Stimulated activated memory B cell treated with anti-CD40 and anti-IgM and Interleukin-4, amounts not matched to agents 10 μg/mL and 1 μg/mL and 100 μg/mL, for 72 hours (primary cell): ENCODE results near the gene ORMDL3.

ENCODE experiments used
- ATAC-seq: fragments of 150-1000 bp; cut with Tn5 transposase; 2 replicates; pipeline ENCODE4 v1.10.0; 2021
- H3K27ac Mint-ChIP-seq: one replicate; pipeline ENCODE4 v1.8.0; 2022; ENCODE audit warnings: mild to moderate bottlenecking, mixed read lengths
- H3K27me3 Mint-ChIP-seq: one replicate; pipeline ENCODE4 v1.8.0; 2022; ENCODE audit warnings: mixed read lengths
- H3K36me3 Mint-ChIP-seq: one replicate; pipeline ENCODE4 v1.8.0; 2022; ENCODE audit warnings: mixed read lengths
- H3K4me1 Mint-ChIP-seq: one replicate; pipeline ENCODE4 v1.8.0; 2022; ENCODE audit warnings: mixed read lengths
- H3K4me3 Mint-ChIP-seq: one replicate; pipeline ENCODE4 v1.8.0; 2022; ENCODE audit warnings: mild to moderate bottlenecking, moderate library complexity, mixed read lengths
- H3K9me3 Mint-ChIP-seq: one replicate; pipeline ENCODE4 v1.8.0; 2022; ENCODE audit warnings: mixed read lengths

ORMDL3 gene

DNA sequence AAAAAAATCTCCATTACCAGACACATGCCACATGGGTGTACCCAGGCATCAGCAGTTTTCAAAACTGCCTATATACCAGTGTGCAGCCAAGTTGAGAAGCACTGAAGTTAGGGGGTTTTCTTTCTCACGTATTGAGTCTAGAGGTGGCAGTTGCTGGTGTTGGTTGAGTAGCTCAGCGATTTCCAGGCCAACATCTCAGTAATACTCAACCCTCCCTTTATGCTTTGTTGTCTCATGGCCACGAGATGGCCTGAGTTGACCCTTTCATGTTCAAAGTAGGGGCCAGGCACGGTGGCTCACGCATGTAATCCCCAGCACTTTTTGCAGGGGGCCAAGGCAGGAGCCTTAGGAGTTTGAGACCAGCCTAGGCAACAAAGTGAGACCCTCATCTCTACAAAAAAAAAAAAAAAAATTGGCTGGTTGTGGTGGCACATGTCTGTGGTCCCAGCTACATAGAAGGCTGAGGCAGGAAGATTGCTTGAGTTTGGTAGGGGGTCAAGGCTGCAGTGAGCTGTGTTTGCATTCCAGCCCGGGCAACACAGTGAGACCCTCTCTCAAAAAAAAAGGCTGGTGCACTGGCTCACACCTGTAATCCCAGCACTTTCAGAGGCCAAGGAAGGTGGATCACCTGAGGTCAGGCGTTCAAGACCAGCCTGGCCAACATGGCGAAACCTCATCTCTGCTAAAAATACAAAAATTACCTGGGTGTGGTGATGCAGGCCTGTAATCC is 10.9 kb upstream of the ORMDL3 start:
- H3K4me3 Mint-ChIP-seq, result no peak overlapping the region
- no peaks in the 10 kb centered on the region for H3K9me3 Mint-ChIP-seq
- H3K4me1 Mint-ChIP-seq, result peaks cover 47% of the 10 kb centered on the region
- ATAC-seq, result peak; percentile 77
- no peaks in the 10 kb centered on the region for H3K36me3 Mint-ChIP-seq
- H3K27ac Mint-ChIP-seq, result peak overlapping the region; percentile 40
- no peaks in the 10 kb centered on the region for H3K27me3 Mint-ChIP-seq

DNA sequence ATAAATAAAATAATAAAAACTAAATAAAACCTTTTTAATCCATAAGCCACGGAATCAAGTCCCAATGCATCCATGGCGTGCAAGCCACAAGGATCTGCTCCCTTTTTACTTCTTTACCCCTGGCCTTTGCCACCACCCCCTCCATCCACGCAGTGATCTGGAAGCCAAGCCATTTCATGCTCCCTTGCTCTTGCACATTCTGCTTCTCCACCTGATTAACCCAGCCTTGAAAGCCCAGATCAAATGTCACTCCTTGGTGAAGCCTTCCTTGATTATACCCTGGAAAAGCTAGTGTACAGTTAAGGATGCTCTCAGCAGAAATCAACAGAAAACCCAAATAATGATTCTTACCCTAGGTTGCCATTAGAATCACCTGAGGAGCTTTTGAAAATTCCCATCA is 10.0 kb upstream of the ORMDL3 start:
- H3K36me3 Mint-ChIP-seq, result no peaks in the 10 kb centered on the region
- H3K4me3 Mint-ChIP-seq, result no peak overlapping the region
- H3K4me1 Mint-ChIP-seq, result peaks cover 41% of the 10 kb centered on the region
- ATAC-seq, result no peak
- H3K9me3 Mint-ChIP-seq, result no peaks in the 10 kb centered on the region
- no peaks in the 10 kb centered on the region for H3K27me3 Mint-ChIP-seq
- peak overlapping the region; percentile 40 for H3K27ac Mint-ChIP-seq

DNA sequence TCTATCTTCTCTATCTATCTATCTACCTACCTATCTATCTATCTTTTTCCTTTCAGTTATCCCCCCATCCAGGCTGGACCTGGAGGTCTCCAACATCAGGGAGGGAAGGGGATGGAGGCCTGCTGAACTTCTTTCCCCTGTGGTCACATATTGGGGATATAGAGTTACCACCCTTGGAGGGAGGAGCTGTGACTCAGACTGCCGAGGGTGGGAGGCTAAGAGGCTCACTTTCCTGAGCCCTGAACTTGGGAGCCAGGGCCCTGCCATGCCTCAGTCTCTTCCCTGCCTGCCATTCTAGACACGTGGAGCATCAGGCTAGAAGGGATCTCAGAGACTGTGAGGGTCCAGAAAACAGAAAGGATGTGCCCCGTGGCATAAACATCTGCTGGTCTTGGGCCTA is 8.5 kb upstream of the ORMDL3 start:
- no peak for ATAC-seq
- no peak overlapping the region for H3K27ac Mint-ChIP-seq

DNA sequence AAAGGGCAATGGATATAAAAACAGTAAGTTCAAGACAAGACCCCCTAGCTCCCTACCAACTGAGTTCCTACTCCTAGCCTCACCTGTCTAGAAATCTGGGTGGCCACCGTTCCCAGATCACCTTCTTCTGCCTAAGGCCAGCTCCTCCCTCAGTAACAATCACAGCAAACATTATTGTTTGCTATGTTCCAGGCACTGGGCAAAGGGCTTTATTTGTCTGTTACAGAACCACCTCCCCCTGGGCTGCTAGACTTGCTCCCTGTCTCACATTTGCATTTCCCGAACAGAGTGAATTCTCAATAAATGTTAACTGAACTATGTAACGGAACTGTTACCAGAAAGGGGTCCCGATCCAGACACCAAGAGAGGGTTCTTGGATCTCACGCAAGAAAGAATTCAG is 6.9 kb upstream of the ORMDL3 start:
- peaks cover 30% of the 10 kb centered on the region for H3K4me1 Mint-ChIP-seq
- no peaks in the 10 kb centered on the region for H3K36me3 Mint-ChIP-seq
- H3K27ac Mint-ChIP-seq, result no peak overlapping the region
- H3K9me3 Mint-ChIP-seq, result no peaks in the 10 kb centered on the region
- H3K4me3 Mint-ChIP-seq, result no peak overlapping the region
- no peaks in the 10 kb centered on the region for H3K27me3 Mint-ChIP-seq
- ATAC-seq, result no peak

More for the DNA sequence above, 8.5 kb upstream of the ORMDL3 start:
- Mint-ChIP-seq H3K9me3 (no peaks in the 10 kb centered on the region), H3K27me3 (no peaks in the 10 kb centered on the region), H3K4me1 (peaks cover 36% of the 10 kb centered on the region), H3K4me3 (no peak overlapping the region), H3K36me3 (no peaks in the 10 kb centered on the region)

DNA sequence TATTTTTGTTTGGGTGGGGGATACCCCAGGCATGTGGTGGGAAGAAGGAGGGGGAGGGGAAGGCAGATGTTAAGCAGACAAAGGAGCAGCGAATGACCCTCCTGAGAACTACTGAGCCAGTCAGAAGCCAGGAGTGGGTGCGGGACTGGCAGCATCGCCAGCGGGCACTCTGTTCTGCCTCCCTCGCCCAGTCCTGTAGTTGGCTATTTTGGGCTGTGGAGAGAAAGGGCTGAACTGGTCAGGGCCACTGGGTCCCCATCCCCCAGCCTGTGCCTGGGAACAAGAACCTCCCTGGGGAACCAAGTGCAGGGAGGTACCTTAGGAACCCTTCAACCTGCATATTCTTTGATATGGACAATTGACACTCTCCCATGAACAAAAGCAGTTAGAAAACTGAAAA is 6.5 kb upstream of the ORMDL3 start:
- Mint-ChIP-seq H3K36me3 (no peaks in the 10 kb centered on the region), H3K27ac (no peak overlapping the region), H3K4me3 (no peak overlapping the region), H3K4me1 (peaks cover 30% of the 10 kb centered on the region), H3K9me3 (no peaks in the 10 kb centered on the region), H3K27me3 (no peaks in the 10 kb centered on the region)
- ATAC-seq, result no peak

DNA sequence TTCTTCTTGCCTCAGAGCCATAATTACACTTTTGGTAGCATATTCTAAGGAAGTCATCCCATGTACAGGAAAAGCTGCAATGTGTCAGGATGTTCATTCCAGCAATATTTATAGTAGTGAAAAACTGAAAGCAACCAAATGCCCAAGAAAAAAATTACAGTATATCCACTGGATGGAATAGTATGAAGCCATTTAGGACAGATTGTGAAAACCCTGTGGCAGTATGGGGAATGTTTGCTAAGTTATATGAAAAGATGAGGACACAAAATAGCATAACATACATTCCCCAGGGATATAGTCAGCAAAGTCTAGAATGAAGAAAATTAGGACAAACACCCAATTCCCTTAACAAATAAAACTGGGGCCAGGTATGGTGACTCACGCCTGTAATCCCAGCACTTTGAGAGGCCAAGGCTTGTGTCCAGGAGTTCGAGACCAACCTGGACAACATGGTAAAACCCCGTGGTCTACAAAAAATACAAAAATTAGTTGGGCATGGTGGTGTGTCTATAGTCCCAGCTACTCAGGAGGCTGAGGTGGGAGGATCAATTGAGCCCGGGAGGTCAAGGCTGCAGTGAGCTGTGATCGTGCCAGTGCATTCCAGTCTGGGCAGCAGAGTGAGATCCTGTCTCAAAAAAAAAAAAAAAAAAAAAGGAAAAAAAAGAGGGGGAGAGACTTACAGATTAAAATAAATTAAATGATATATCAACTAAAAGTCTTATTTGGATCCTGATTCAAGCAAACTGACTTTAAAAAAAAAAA is 2.4 kb upstream of the ORMDL3 start:
- Mint-ChIP-seq H3K9me3 (no peaks in the 10 kb centered on the region), H3K27ac (no peak overlapping the region), H3K36me3 (no peaks in the 10 kb centered on the region), H3K27me3 (no peaks in the 10 kb centered on the region), H3K4me3 (no peak overlapping the region), H3K4me1 (peaks cover 54% of the 10 kb centered on the region)
- ATAC-seq, result no peak

DNA sequence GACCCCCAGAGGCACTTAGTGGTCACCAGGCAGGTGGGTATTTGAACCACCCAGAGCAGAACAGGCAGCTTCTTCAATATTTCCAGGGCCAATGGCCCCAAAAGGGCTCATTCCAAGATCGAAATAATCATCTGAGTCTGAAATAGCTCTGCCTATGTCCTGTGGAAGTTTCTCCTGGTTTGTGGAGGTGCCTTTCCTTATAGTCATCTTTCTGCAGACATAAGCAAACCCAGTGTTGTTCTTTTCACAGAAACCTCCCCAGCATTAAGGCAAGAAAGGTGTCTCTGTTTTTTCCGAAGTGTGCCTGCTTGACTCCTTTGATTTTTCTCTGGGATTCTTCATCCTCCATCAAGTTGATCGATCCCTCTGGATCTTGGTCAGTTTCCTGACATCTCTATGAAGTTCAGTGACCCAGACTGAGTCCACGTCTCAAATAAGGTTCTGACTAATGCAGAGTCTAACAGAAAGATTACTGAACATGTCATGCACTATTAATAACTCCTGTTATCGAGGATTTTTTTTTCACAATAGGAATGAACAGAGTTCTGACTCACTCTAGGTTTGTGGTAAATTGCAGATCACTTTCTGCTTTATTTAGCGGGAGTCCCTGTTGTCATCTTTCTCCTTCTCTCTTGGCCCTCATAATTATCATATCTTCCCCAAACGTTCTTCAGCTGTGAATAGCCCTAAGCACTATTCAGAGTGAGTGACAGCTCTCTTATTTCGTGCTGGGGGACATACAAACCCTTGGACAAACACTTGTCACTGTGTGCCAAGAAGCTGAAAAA is 1.7 kb upstream of the ORMDL3 start:
- no peak overlapping the region for H3K4me3 Mint-ChIP-seq
- peak overlapping the region; percentile 87 for H3K27ac Mint-ChIP-seq
- H3K9me3 Mint-ChIP-seq, result no peaks in the 10 kb centered on the region
- H3K27me3 Mint-ChIP-seq, result no peaks in the 10 kb centered on the region
- H3K36me3 Mint-ChIP-seq, result peaks cover 5% of the 10 kb centered on the region
- H3K4me1 Mint-ChIP-seq, result peaks cover 62% of the 10 kb centered on the region
- ATAC-seq, result peak; percentile 58

DNA sequence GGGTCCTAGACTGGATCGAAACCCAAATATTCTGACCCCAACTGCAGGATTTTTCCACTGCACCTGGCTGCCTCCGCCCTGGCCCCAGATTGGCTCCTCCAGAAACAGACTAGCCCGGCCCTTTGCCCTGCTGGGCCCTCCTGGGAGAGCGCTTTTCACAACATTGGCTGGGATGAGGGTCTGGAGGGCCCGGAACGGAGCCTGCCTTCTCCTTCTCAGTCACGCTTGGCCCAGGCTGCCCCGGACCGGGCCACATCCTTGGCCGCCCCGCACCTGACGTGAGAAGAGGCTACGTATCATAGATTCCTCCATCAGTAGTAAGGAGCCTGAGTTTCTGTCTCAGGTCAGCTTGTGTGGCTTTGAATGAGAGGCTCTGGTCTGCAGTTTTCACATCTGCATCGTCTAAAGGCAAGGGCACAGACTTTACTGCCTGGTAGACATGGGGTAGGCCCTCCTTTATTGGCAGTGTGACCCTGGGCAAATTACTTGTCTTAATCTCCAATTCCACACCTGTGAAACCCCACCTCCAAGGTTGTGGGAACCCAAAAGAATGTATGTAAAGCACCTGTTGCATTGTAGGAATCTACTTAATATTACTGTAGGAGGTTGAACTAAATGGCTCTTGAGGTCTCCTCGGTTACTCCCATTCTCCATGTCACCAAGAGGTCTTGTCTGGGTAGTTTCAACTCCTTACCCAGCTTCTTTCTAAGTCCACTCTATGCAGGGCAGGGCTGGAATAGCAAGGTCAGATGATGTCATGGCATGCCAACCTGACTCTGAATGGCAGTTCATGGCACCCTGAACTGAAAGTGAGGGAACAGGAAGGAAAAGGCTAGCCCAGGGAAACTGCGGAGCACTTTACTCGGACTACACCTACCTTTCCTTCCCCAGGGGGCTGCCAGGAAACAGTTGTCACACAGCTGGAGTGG is 792 bp upstream of the ORMDL3 start:
- Mint-ChIP-seq H3K27me3 (no peaks in the 10 kb centered on the region), H3K9me3 (no peaks in the 10 kb centered on the region), H3K4me1 (peaks cover 62% of the 10 kb centered on the region), H3K36me3 (peaks cover 10% of the 10 kb centered on the region), H3K27ac (peak overlapping the region; percentile 87), H3K4me3 (peak overlapping the region; percentile 86)
- ATAC-seq, result peak; percentile 24

DNA sequence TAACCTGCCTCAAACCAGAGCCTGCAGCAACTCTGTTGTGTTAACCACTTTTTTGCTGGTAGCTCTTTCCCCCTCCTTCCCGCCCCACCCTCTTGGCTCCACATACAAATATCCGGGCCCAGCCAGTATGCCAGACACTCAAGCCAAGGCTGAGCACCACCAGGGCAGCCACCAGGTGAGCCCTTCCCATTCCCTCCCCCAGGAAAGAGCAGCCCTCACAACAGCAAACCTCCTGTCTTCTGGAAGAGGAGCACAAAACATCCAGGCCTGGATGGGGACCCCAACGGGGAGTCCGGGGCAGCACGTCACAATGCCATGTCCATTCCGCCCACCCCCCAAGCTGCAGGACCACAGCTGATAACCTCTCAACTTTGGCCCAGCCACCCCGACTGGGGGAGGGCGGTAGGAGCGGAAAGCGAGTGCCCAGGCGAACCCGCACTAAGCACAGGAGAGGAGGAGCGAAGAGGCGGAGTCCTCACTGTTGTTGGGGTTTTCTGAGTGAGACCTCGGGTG is 757 bp downstream of the ORMDL3 start:
- Mint-ChIP-seq H3K27me3 (no peaks in the 10 kb centered on the region), H3K36me3 (peaks cover 26% of the 10 kb centered on the region), H3K9me3 (no peaks in the 10 kb centered on the region), H3K4me1 (peaks cover 76% of the 10 kb centered on the region), H3K27ac (peak overlapping the region; percentile 87), H3K4me3 (peak overlapping the region; percentile 86)
- ATAC-seq, result peak; percentile 67

DNA sequence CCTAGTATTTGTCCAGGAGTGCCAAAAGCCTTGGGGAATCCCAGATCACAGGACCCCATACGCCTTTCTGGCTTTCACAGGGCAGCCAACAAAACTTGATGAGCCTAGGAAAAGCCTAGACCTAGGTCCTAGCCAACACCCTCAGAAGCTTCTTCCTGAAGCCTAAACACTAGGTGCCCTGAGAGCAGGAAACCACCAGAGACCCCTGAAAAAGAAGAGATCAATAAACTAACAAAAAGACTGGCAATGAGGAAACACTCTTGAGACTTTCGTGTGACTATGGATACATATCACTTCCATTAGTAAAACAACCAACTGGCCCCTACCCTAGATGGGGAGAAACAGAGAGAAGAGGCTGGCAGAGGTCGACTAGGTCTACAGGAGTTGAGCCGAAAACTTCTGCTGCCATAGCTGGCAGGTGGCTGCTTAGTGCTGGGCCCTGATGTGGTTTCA is 1.2 kb downstream of the ORMDL3 start:
- peaks cover 81% of the 10 kb centered on the region for H3K4me1 Mint-ChIP-seq
- H3K27me3 Mint-ChIP-seq, result no peaks in the 10 kb centered on the region
- H3K27ac Mint-ChIP-seq, result peak overlapping the region; percentile 87
- peaks cover 30% of the 10 kb centered on the region for H3K36me3 Mint-ChIP-seq
- ATAC-seq, result peak; percentile 10
- H3K9me3 Mint-ChIP-seq, result no peaks in the 10 kb centered on the region
- H3K4me3 Mint-ChIP-seq, result peak overlapping the region; percentile 86

DNA sequence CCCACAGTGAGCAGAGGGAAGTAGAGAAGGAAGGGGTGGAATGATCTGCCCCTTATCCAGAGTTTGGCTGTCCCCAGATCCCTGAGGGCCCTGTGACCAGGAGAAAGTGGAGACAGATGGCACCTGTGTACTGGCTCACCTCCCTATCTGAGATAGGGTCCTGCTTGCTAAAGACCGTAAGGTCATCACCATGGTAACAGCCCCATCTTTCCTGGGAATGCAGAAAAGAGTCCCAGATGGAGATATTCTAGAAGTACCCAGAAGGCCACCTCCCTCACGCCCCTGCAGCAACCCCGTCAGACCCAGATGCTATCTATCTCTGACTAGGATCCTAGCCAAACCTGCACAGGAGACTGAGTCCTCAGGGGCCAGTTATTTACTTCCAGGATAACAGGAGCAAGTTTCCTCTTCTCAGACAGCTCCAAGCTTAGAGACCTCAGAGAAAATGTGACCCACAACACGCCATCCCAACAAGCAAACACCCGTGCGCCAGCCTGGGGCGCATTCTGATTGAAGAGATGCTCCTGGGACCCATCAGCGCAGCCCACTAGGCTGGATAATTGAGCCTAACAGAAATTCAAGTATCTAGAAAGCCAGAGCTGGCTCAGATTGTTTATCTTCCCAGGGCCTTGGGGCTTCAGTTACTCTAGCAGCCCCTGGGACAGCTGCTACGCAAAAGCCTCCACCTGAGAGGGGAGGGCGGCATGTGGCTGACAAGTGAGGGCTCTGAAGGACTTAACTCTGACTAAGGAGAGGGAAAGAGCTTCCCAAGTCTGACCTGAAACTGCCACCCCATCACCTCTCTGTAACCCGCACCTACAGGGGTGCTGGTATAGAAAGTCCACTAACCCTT is 1.9 kb downstream of the ORMDL3 start:
- Mint-ChIP-seq H3K9me3 (no peaks in the 10 kb centered on the region), H3K36me3 (peaks cover 30% of the 10 kb centered on the region), H3K27ac (peak overlapping the region; percentile 87), H3K4me3 (peak overlapping the region; percentile 86), H3K4me1 (peaks cover 87% of the 10 kb centered on the region), H3K27me3 (no peaks in the 10 kb centered on the region)
- no peak for ATAC-seq

DNA sequence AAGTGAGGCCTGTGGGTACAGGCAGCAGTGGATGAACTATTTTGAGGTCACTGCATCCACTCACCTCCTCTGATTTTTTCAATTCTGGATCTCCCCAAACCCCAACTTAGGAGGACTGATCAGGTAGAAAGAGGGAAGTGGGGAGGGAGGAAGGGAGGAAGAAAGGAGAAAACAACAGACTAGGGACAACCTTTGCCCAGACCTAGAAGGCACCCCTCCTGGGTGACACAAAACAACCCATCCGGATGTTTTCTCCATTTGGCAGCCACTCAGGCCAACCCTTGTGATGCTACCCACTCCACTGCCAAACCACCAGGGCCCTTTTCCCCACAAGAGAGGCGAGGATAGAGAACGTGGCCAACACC is 2.7 kb downstream of the ORMDL3 start:
- H3K4me3 Mint-ChIP-seq, result no peak overlapping the region
- no peaks in the 10 kb centered on the region for H3K9me3 Mint-ChIP-seq
- H3K27ac Mint-ChIP-seq, result peak overlapping the region; percentile 87
- no peak for ATAC-seq
- H3K27me3 Mint-ChIP-seq, result no peaks in the 10 kb centered on the region
- peaks cover 36% of the 10 kb centered on the region for H3K36me3 Mint-ChIP-seq
- H3K4me1 Mint-ChIP-seq, result peaks cover 91% of the 10 kb centered on the region

DNA sequence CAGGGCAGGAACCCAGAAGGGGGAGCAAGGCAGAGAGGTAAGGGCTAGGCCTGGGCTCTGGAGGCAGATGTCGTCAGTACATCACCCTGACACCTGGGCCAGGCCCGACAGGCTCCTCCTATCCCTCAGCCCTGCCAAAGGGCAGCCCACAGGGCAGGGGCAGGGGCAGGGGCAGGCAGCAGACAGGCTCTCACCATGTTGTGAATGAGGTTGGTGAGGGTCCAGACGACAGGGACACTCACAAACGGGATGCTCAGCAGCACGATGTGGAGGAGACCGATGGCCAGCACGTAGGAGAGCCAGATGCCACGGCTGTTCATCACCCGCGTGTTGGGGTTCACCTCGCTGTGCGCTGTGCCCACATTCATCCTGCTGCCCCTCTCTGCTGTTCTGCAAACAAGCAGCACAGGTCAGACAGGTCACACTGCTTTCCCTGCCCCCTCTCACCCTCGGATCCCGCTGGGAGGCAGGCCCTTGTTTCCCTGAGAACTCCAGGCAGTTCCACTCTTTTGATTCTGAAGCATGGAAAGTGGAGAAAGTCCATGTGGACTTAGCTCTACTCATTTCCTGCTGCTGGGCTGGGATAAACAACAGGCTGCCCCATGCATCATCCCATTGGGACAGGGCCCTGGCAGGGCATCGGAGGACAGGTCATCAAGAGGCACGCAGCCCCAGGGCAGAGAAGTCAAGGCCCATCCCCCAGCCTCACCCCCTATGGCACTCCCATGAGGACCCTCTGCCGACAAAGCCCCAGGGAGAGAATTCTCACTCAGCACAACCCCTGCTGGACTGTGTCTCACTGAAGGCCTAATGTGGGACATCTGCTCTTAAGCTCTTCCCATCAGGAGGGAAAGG is 3.3 kb downstream of the ORMDL3 start:
- Mint-ChIP-seq H3K36me3 (peaks cover 41% of the 10 kb centered on the region), H3K4me1 (peaks cover 90% of the 10 kb centered on the region), H3K27me3 (no peaks in the 10 kb centered on the region), H3K9me3 (no peaks in the 10 kb centered on the region), H3K4me3 (no peak overlapping the region), H3K27ac (peak overlapping the region; percentile 87)
- ATAC-seq, result no peak
